Heart left ventricle (tissue), 13 donors: Measurements from ENCODE around the gene SLC16A8.

Experiments
- CTCF ChIP-seq, 12 donors: fragments of 200-600 bp; sonication (generic) in 4 of 12; IDR thresholded peaks; one replicate each; pipeline versions ENCODE4 v1.5.0 to v1.8.0; 2018 to 2022; ENCODE audit warnings: antibody characterized with exemption in 12 of 12, mild to moderate bottlenecking in 5 of 12
- POLR2A ChIP-seq, 2 donors: fragments of 450-650 bp; IDR thresholded peaks; one replicate each; pipeline ENCODE4 v1.6.1; 2017; ENCODE audit warnings: antibody characterized with exemption in 2 of 2, mild to moderate bottlenecking in 2 of 2, moderate library complexity in 2 of 2
- donor health status: ischemic (EF 13 %, LVEDD 7.1; RV severe dilation, severe dysfunction).
- donor health status: DM: no; HTN: yes; CAD: no.
- donor health status: DM: no; HTN: no; CAD: no.
- donor health status: ischemic (EF 25% LVEDD 6.9; RV normal size, moderate dysfunction).
- donor health status: ischemic (EF 25% LVEDD 5.7; RV mildly dilated, moderate dysfunction).
- donor health status: ischemic (EF 35%, LVEDD 5.7; RV mildly dilated, moderate dysfunction).
- donor health status: nonischemic (EF 11% LVEDD 7.7; RV severe dilation, severe dysfunction).
- donor health status: DM: yes; HTN: yes; CAD: no.
- donor health status: PGD.
- donor health status: ischemic (EF 29% LVEDD 5.4; RV normal size, mild dysfunction).
- donor health status: nonischemic (EF 23%, LVEDD 6.1; RV moderate dilation, normal function).

GRCh38 chr22:38051900-38052862 lies 31.8 kb downstream of the SLC16A8 start:
- TF ChIP-seq CTCF (IDR thresholded peaks at IDR 0.05) (peak; percentile 73 to 91 (median 87)), POLR2A (IDR thresholded peaks at IDR 0.05) (no peak)
